H54 (cell line): Measurements from ENCODE around the gene PRSS22.

Source experiments
- DNase-seq: peaks from one replicate; pipeline ENCODE4 v3.0.0; 2011; ENCODE audit warnings: low spot score, mixed read lengths; ENCODE audit not compliant: insufficient read length
- FAIRE-seq: peaks from 3 replicates; lab custom pipeline; 2011; peaks lifted over from hg19 to GRCh38; lab: Jason Lieb, UNC
- POLR2A ChIP-seq: IDR thresholded peaks from 2 replicates; pipeline ENCODE4 v1.6.1; 2011; ENCODE audit warnings: low read depth, mild to moderate bottlenecking, low read length

Gene PRSS22

GRCh38 chr16:2867661-2867986 lies 9.7 kb upstream of the PRSS22 start:
- FAIRE-seq = no peak
- TF ChIP-seq POLR2A = no peak
- DNase-seq = no peak

GRCh38 chr16:2866431-2866830 lies 8.5 kb upstream of the PRSS22 start:
- TF ChIP-seq POLR2A = no peak
- FAIRE-seq = no peak
- DNase-seq = no peak

- no peak for TF ChIP-seq POLR2A
- no peak for FAIRE-seq
- no peak for DNase-seq
These were observed 7.7 kb upstream of the PRSS22 start for GRCh38 chr16:2865651-2866050.

- FAIRE-seq = no peak
- no peak for TF ChIP-seq POLR2A
- no peak for DNase-seq
These were observed 3.0 kb upstream of the PRSS22 start for GRCh38 chr16:2860826-2861567.

GRCh38 chr16:2859686-2860265 lies 1.8 kb upstream of the PRSS22 start:
- no peak for FAIRE-seq
- DNase-seq = no peak
- no peak for TF ChIP-seq POLR2A

- TF ChIP-seq POLR2A = no peak
- DNase-seq = no peak
- FAIRE-seq = no peak
These were observed 465 bp upstream of the PRSS22 start for GRCh38 chr16:2858245-2859025.

GRCh38 chr16:2856686-2857450 lies 1.1 kb downstream of the PRSS22 start:
- no peak for TF ChIP-seq POLR2A
- FAIRE-seq (no peak), DNase-seq (no peak)

GRCh38 chr16:2856061-2856670 lies 1.8 kb downstream of the PRSS22 start:
- FAIRE-seq (no peak), DNase-seq (no peak)
- no peak for TF ChIP-seq POLR2A

- DNase-seq (no peak), FAIRE-seq (no peak)
- TF ChIP-seq POLR2A = no peak
These were observed 2.4 kb downstream of the PRSS22 start for GRCh38 chr16:2855536-2855935.

- no peak for TF ChIP-seq POLR2A
- FAIRE-seq = no peak
- no peak for DNase-seq
These were observed 3.2 kb downstream of the PRSS22 start for GRCh38 chr16:2854700-2855309.

GRCh38 chr16:2853531-2854073 lies 4.4 kb downstream of the PRSS22 start:
- no peak for DNase-seq
- FAIRE-seq = no peak
- no peak for TF ChIP-seq POLR2A

- no peak for FAIRE-seq
These were observed 5.1 kb downstream of the PRSS22 start for GRCh38 chr16:2852731-2853507.

More at GRCh38 chr16:2852731-2853507, 5.1 kb downstream of the PRSS22 start:
- no peak for TF ChIP-seq POLR2A
- no peak for DNase-seq
